Measurements from ENCODE around the gene MACF1. TPM values are rescaled to one million over a fixed set of nuclear protein-coding genes. Genes with fewer than 3 reads are reported as not detected.

MACF1 gene
- total and polyA plus RNA-seq, 2 donors (not counting 1 experiment from before 2014, with no cell fraction given): 64.1 to 159 TPM

GRCh38 chr1:39508266-39508665 lies 303.8 kb downstream of the MACF1 start:
- Histone ChIP-seq H4K20me1 (ENCODE audit: control insufficient read depth, insufficient read depth, low read length, poor library complexity, severe bottlenecking) (no peaks in the 10 kb centered on the region), H3K27me3 (replicated peaks in 1 of 4; ENCODE audit: control extremely low read depth in 1 of 4, control insufficient read depth in 3 of 4, insufficient read depth in 4 of 4, low read length in 3 of 4) (no peaks in the 10 kb centered on the region), H3K9ac (ENCODE audit: low read length) (no peak overlapping the region), H3K79me2 (ENCODE audit: control insufficient read depth, insufficient read depth, low read length) (no peaks in the 10 kb centered on the region), H3K4me3 (ENCODE audit: control extremely low read depth in 1 of 5, extremely low read depth in 1 of 5, insufficient read depth in 1 of 5, low read depth in 2 of 5, low read length in 4 of 5) (no peak overlapping the region), H3K36me3 (replicated peaks in 1 of 2; ENCODE audit: control extremely low read depth in 1 of 2, control insufficient read depth in 1 of 2, extremely low read depth in 1 of 2, insufficient read depth in 2 of 2, low read length in 1 of 2) (no peaks in the 10 kb centered on the region), H3K4me1 (ENCODE audit: control insufficient read depth in 2 of 2, insufficient read depth in 2 of 2, low read length in 2 of 2) (peaks cover 15 to 22% of the 10 kb centered on the region in 2 donors), H2AFZ (ENCODE audit: insufficient read depth, low read depth, low read length, poor library complexity, severe bottlenecking) (no peak overlapping the region), H3K27ac (ENCODE audit: low read length in 2 of 2) (no peak overlapping the region), H3K4me2 (replicated peaks; ENCODE audit: low read depth, low read length, poor library complexity, severe bottlenecking) (no peak overlapping the region), H3K9me3 (ENCODE audit: control extremely low read depth in 1 of 3, control insufficient read depth in 2 of 3, insufficient read depth in 1 of 3, low read length in 2 of 3) (no peaks in the 10 kb centered on the region)
- WGBS (ENCODE audit: insufficient coverage): 94% methylated on average over 4 of the region's 6 CpGs
- Mint-ChIP-seq H3K27me3 (no peaks in the 10 kb centered on the region), H3K4me1 (peaks cover 10% of the 10 kb centered on the region), H3K9me3 (ENCODE audit: insufficient read depth) (no peaks in the 10 kb centered on the region), H3K4me3 (no peak overlapping the region), H3K27ac (no peak overlapping the region)
- TF ChIP-seq CTCF (IDR thresholded peaks at IDR 0.05) (no peak), EZH2 (IDR thresholded peaks at IDR 0.05; ENCODE audit: borderline replicate concordance, insufficient read depth, low read depth, low read length, poor library complexity, severe bottlenecking) (no peak)
- no peak for DNase-seq
- ChIA-PET CTCF (no interaction called here), POLR2A (no interaction called here)
- intact Hi-C loops (cut with micrococcal nuclease): no loop called here
- ATAC-seq (ENCODE audit: low read depth): no peak

- intact Hi-C loops (cut with micrococcal nuclease): no loop called here
- peak overlapping the region; percentile 69 for H3K4me2 ChIP-seq (replicated peaks; ENCODE audit: low read depth, low read length, poor library complexity, severe bottlenecking)
- ATAC-seq (ENCODE audit: low read depth) (no peak), DNase-seq (no peak)
- H3K79me2 ChIP-seq (ENCODE audit: control insufficient read depth, insufficient read depth, low read length): no peaks in the 10 kb centered on the region
- H3K27ac Mint-ChIP-seq: peak overlapping the region; percentile 10
- no peaks in the 10 kb centered on the region for H3K27me3 ChIP-seq (replicated peaks in 1 of 4; ENCODE audit: control extremely low read depth in 1 of 4, control insufficient read depth in 3 of 4, insufficient read depth in 4 of 4, low read length in 3 of 4)
- no peaks in the 10 kb centered on the region for H4K20me1 ChIP-seq (ENCODE audit: control insufficient read depth, insufficient read depth, low read length, poor library complexity, severe bottlenecking)
- 60% methylated on average over 11 of the region's 11 CpGs for WGBS (ENCODE audit: insufficient coverage)
- H3K4me1 ChIP-seq (ENCODE audit: control insufficient read depth in 2 of 2, insufficient read depth in 2 of 2, low read length in 2 of 2): peaks cover 15 to 22% of the 10 kb centered on the region in 2 donors
- peak overlapping the region; percentile 62 for H2AFZ ChIP-seq (ENCODE audit: insufficient read depth, low read depth, low read length, poor library complexity, severe bottlenecking)
- no peaks in the 10 kb centered on the region for H3K36me3 ChIP-seq (replicated peaks in 1 of 2; ENCODE audit: control extremely low read depth in 1 of 2, control insufficient read depth in 1 of 2, extremely low read depth in 1 of 2, insufficient read depth in 2 of 2, low read length in 1 of 2)
- no peak overlapping the region for H3K9ac ChIP-seq (ENCODE audit: low read length)
- no peak overlapping the region for H3K4me3 ChIP-seq (ENCODE audit: control extremely low read depth in 1 of 5, extremely low read depth in 1 of 5, insufficient read depth in 1 of 5, low read depth in 2 of 5, low read length in 4 of 5)
- no peaks in the 10 kb centered on the region for H3K9me3 Mint-ChIP-seq (ENCODE audit: insufficient read depth)
- H3K9me3 ChIP-seq (ENCODE audit: control extremely low read depth in 1 of 3, control insufficient read depth in 2 of 3, insufficient read depth in 1 of 3, low read length in 2 of 3): no peaks in the 10 kb centered on the region
- TF ChIP-seq EZH2 (IDR thresholded peaks at IDR 0.05; ENCODE audit: borderline replicate concordance, insufficient read depth, low read depth, low read length, poor library complexity, severe bottlenecking) (no peak), CTCF (IDR thresholded peaks at IDR 0.05) (no peak)
- H3K4me1 Mint-ChIP-seq: peaks cover 10% of the 10 kb centered on the region
- no peaks in the 10 kb centered on the region for H3K27me3 Mint-ChIP-seq
- CTCF ChIA-PET: interaction anchor here (1.3 kb wide), 1 partner anchor 29 kb away, joined by 3 read pairs; no protein-coding TSS in a partner anchor
- POLR2A ChIA-PET: no interaction called here
- peak overlapping the region; percentile 60 for H3K4me3 Mint-ChIP-seq
- peak overlapping the region in 1 of 2 donors; percentile 69 for H3K27ac ChIP-seq (ENCODE audit: low read length in 2 of 2)
Measured at GRCh38 chr1:39508857-39509305, 304.4 kb downstream of the MACF1 start.
